WTC11 (cell line): Measurements from ENCODE around the gene RBM20.

Experiments used
- CBFB ChIP-seq: sonication (generic); formaldehyde crosslinking; IDR thresholded peaks from 2 replicates; pipeline ENCODE4 v1.8.1; 2022; ENCODE audit warnings: mild to moderate bottlenecking, low read depth, missing genetic modification reagents
- CTCF ChIP-seq: fragments of 200-600 bp; IDR thresholded peaks from 2 replicates; pipeline ENCODE4 v1.8.0; 2022; ENCODE audit warnings: antibody characterized with exemption
- PRDM15 ChIP-seq: sonication (generic); formaldehyde crosslinking; IDR thresholded peaks from 2 replicates; pipeline ENCODE4 v1.8.0; 2022; ENCODE audit warnings: missing genetic modification reagents
- ZNF423 ChIP-seq: fragments of 250-450 bp; sonication (Bioruptor Pico); IDR thresholded peaks from 2 replicates; pipeline ENCODE4 v2.1.2; 2022; ENCODE audit warnings: mild to moderate bottlenecking, moderate library complexity

DNA sequence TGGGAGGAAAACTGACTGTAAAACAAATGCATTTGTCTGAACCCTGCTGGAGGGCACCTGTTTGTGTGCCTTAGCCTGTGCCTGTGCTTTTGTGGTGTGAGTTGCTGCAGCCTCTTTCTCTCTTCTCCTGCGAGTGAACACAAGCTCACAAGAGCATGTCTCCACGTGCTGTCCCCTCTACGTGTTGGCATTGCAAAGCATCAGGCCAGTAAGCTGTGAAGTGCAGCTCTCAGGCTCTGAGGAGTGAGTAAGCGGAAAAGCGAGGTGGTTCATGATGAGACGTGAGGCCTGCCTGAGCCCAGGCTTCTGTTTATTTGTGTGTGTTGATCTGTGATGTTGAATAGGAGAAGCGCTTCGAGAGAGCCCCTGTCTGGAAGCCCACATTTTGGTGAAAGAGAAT, 142.0 kb downstream of the RBM20 start:
- TF ChIP-seq CBFB (CRISPR knock-in tag), result no peak
- no peak for TF ChIP-seq PRDM15 (CRISPR knock-in tag)
- TF ChIP-seq ZNF423 (CRISPR knock-in tag), result no peak
- TF ChIP-seq CTCF, result no peak
